Neural progenitor cell (in vitro differentiated cells): ENCODE data around the gene TEDDM1. TPM values are rescaled to one million over a fixed set of nuclear protein-coding genes. Genes with fewer than 3 reads are reported as not detected.

Experiments
- DNase-seq: peaks from one replicate; pipeline ENCODE4 v3.0.0-alpha.2; 2016; ENCODE audit warnings: low spot score
- H2AFZ ChIP-seq: fragments of 200-600 bp; sonication (generic); replicated peaks from 2 replicates; pipeline ENCODE4 v1.6.1; 2016; ENCODE audit warnings: antibody characterized with exemption
- H3F3A ChIP-seq: fragments of 200-600 bp; sonication (generic); 2 replicates; pipeline ENCODE4 v1.6.1; 2016; ENCODE audit warnings: antibody characterized with exemption, low read depth
- H3K27ac ChIP-seq: fragments of 200-600 bp; sonication (generic); 2 replicates; pipeline ENCODE4 v1.5.1; 2016; ENCODE audit warnings: mild to moderate bottlenecking
- H3K27me3 ChIP-seq: fragments of 200-600 bp; sonication (generic); 2 replicates; pipeline ENCODE4 v1.6.1; 2016; ENCODE audit warnings: mild to moderate bottlenecking, moderate library complexity
- H3K36me3 ChIP-seq: fragments of 200-600 bp; sonication (generic); 2 replicates; pipeline ENCODE4 v1.5.1; 2016
- H3K4me1 ChIP-seq: fragments of 200-600 bp; sonication (generic); 2 replicates; pipeline ENCODE4 v1.6.1; 2016; ENCODE audit warnings: mixed run types
- H3K4me2 ChIP-seq: fragments of 200-600 bp; sonication (generic); 2 replicates; pipeline ENCODE4 v1.6.1; 2016
- H3K4me3 ChIP-seq: fragments of 200-600 bp; sonication (generic); 2 replicates; pipeline ENCODE4 v1.5.1; 2016
- H3K79me2 ChIP-seq: fragments of 200-600 bp; sonication (generic); 2 replicates; pipeline ENCODE4 v1.6.1; 2016; ENCODE audit warnings: low read depth
- H3K9ac ChIP-seq: fragments of 200-600 bp; sonication (generic); 2 replicates; pipeline ENCODE4 v1.6.1; 2016
- H3K9me3 ChIP-seq: fragments of 200-600 bp; sonication (generic); 2 replicates; pipeline ENCODE4 v1.5.1; 2016; ENCODE audit warnings: low read depth
- H4K20me1 ChIP-seq: fragments of 200-600 bp; sonication (generic); 2 replicates; pipeline ENCODE4 v1.6.1; 2016; ENCODE audit warnings: low read depth
- H3K27ac Mint-ChIP-seq: 3 replicates; pipeline ENCODE4 v1.8.0; 2021; ENCODE audit warnings: mixed read lengths
- H3K27me3 Mint-ChIP-seq: 2 replicates; pipeline ENCODE4 v1.8.0; 2022; ENCODE audit warnings: low read depth, mild to moderate bottlenecking, inconsistent platforms, moderate library complexity, mixed read lengths; ENCODE audit not compliant: insufficient read depth
- H3K36me3 Mint-ChIP-seq: 3 replicates; pipeline ENCODE4 v1.8.0; 2021; ENCODE audit warnings: mixed read lengths
- H3K4me1 Mint-ChIP-seq: 3 replicates; pipeline ENCODE4 v1.8.0; 2021; ENCODE audit warnings: mixed read lengths
- H3K4me3 Mint-ChIP-seq: 3 replicates; pipeline ENCODE4 v1.8.0; 2021; ENCODE audit warnings: mild to moderate bottlenecking, moderate library complexity, mixed read lengths
- H3K9me3 Mint-ChIP-seq: 3 replicates; pipeline ENCODE4 v1.8.0; 2020; ENCODE audit warnings: mixed read lengths
- EZH2 ChIP-seq: fragments of 200-600 bp; sonication (generic); IDR thresholded peaks from 2 replicates; pipeline ENCODE4 v1.6.1; 2017; ENCODE audit warnings: antibody characterized with exemption, mild to moderate bottlenecking, moderate library complexity
- EZH2phosphoT487 ChIP-seq: fragments of 200-600 bp; sonication (generic); IDR thresholded peaks from 2 replicates; pipeline ENCODE4 v1.6.1; 2017; ENCODE audit warnings: antibody characterized with exemption
- total RNA-seq: library from RNA; depleted of rRNA; stranded (reverse); fragments of >200 nt; gene quantifications from 2 replicates; pipeline ENCODE4 v1.2.3, GENCODE V29; 2015; ENCODE audit warnings: low replicate concordance
- TF ChIP-seq, protein P1 (sequence below): fragments of 200-600 bp; sonication (generic); IDR thresholded peaks from 2 replicates; pipeline ENCODE4 v1.5.1; 2017; ENCODE audit warnings: antibody characterized with exemption, mild to moderate bottlenecking

TEDDM1 gene
- total RNA-seq, 1 donor from 2014 or later = not detected

- no peak overlapping the region for H3K9ac ChIP-seq
- Mint-ChIP-seq H3K36me3 (peaks cover 8% of the 10 kb centered on the region), H3K9me3 (no peaks in the 10 kb centered on the region), H3K4me3 (no peak overlapping the region), H3K27ac (no peak overlapping the region), H3K4me1 (no peaks in the 10 kb centered on the region), H3K27me3 (no peaks in the 10 kb centered on the region)
- no peaks in the 10 kb centered on the region for H3K27me3 ChIP-seq
- H3K79me2 ChIP-seq = no peaks in the 10 kb centered on the region
- H3K27ac ChIP-seq = no peak overlapping the region
- TF ChIP-seq EZH2phosphoT487 (no peak), EZH2 (no peak)
- TF ChIP-seq, protein P1, sequence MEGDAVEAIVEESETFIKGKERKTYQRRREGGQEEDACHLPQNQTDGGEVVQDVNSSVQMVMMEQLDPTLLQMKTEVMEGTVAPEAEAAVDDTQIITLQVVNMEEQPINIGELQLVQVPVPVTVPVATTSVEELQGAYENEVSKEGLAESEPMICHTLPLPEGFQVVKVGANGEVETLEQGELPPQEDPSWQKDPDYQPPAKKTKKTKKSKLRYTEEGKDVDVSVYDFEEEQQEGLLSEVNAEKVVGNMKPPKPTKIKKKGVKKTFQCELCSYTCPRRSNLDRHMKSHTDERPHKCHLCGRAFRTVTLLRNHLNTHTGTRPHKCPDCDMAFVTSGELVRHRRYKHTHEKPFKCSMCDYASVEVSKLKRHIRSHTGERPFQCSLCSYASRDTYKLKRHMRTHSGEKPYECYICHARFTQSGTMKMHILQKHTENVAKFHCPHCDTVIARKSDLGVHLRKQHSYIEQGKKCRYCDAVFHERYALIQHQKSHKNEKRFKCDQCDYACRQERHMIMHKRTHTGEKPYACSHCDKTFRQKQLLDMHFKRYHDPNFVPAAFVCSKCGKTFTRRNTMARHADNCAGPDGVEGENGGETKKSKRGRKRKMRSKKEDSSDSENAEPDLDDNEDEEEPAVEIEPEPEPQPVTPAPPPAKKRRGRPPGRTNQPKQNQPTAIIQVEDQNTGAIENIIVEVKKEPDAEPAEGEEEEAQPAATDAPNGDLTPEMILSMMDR = no peak
- peaks cover 27% of the 10 kb centered on the region for H3F3A ChIP-seq
- H3K4me2 ChIP-seq = no peak overlapping the region
- no peak overlapping the region for H3K4me3 ChIP-seq
- H3K4me1 ChIP-seq = no peaks in the 10 kb centered on the region
- H3K9me3 ChIP-seq = no peaks in the 10 kb centered on the region
- no peak overlapping the region for H2AFZ ChIP-seq
- DNase-seq = no peak
- no peaks in the 10 kb centered on the region for H3K36me3 ChIP-seq
- peaks cover 20% of the 10 kb centered on the region for H4K20me1 ChIP-seq
Measured at GRCh38 chr1:182376936-182377574, 23.4 kb downstream of the TEDDM1 start.

- H3K27me3 Mint-ChIP-seq = no peaks in the 10 kb centered on the region
- H3K36me3 Mint-ChIP-seq = no peaks in the 10 kb centered on the region
- no peaks in the 10 kb centered on the region for H4K20me1 ChIP-seq
Measured at GRCh38 chr1:182374101-182374834, 26.2 kb downstream of the TEDDM1 start.

GRCh38 chr1:182370532-182370931 is 29.9 kb downstream of the TEDDM1 start:
- Mint-ChIP-seq H3K36me3 (no peaks in the 10 kb centered on the region), H3K27ac (no peak overlapping the region), H3K4me3 (no peak overlapping the region), H3K4me1 (no peaks in the 10 kb centered on the region), H3K9me3 (no peaks in the 10 kb centered on the region), H3K27me3 (no peaks in the 10 kb centered on the region)
- H3K4me3 ChIP-seq = no peak overlapping the region
- no peaks in the 10 kb centered on the region for H3K36me3 ChIP-seq
- H3K4me1 ChIP-seq = peaks cover 5% of the 10 kb centered on the region
- H3K9ac ChIP-seq = no peak overlapping the region
- no peak overlapping the region for H3K4me2 ChIP-seq
- H3K27ac ChIP-seq = no peak overlapping the region
- no peaks in the 10 kb centered on the region for H3K27me3 ChIP-seq
- no peak for DNase-seq
- no peaks in the 10 kb centered on the region for H3K9me3 ChIP-seq
- no peaks in the 10 kb centered on the region for H3F3A ChIP-seq
- no peaks in the 10 kb centered on the region for H4K20me1 ChIP-seq
- H2AFZ ChIP-seq = no peak overlapping the region
- H3K79me2 ChIP-seq = no peaks in the 10 kb centered on the region
- TF ChIP-seq, protein P1 = no peak
- TF ChIP-seq EZH2 (no peak), EZH2phosphoT487 (no peak)

More at GRCh38 chr1:182374101-182374834, 26.2 kb downstream of the TEDDM1 start:
- no peaks in the 10 kb centered on the region for H3K79me2 ChIP-seq
- no peaks in the 10 kb centered on the region for H3K9me3 ChIP-seq
- no peaks in the 10 kb centered on the region for H3K9me3 Mint-ChIP-seq
- no peaks in the 10 kb centered on the region for H3K27me3 ChIP-seq
- H3K4me2 ChIP-seq = no peak overlapping the region
- peaks cover 1% of the 10 kb centered on the region for H3F3A ChIP-seq
- H3K4me3 Mint-ChIP-seq = no peak overlapping the region
- H3K9ac ChIP-seq = no peak overlapping the region
- peaks cover 5% of the 10 kb centered on the region for H3K4me1 ChIP-seq
- no peaks in the 10 kb centered on the region for H3K36me3 ChIP-seq
- no peak overlapping the region for H3K27ac Mint-ChIP-seq
- no peaks in the 10 kb centered on the region for H3K4me1 Mint-ChIP-seq
- TF ChIP-seq EZH2 (no peak), EZH2phosphoT487 (no peak)
- TF ChIP-seq, protein P1 = no peak
- no peak overlapping the region for H3K4me3 ChIP-seq
- no peak overlapping the region for H3K27ac ChIP-seq
- no peak for DNase-seq
- no peak overlapping the region for H2AFZ ChIP-seq
